Fibroblast of skin of left quadriceps (primary cell): ENCODE results near the gene APOBEC3B.
"Not testable (repeated sequence)": the region's sequence is repeated elsewhere in the genome, so short reads cannot be mapped to it uniquely, and the experiment has no call there.

Source experiments
- DNase-seq, 2 experiments: peaks; one replicate each; pipeline ENCODE4 v3.0.0-alpha.2; 2013; ENCODE audit warnings: low read depth in 2 of 2

Gene APOBEC3B

GRCh38 chr22:38997518-38997917 lies 15.4 kb downstream of the APOBEC3B start:
- DNase-seq, result no peak

DNA sequence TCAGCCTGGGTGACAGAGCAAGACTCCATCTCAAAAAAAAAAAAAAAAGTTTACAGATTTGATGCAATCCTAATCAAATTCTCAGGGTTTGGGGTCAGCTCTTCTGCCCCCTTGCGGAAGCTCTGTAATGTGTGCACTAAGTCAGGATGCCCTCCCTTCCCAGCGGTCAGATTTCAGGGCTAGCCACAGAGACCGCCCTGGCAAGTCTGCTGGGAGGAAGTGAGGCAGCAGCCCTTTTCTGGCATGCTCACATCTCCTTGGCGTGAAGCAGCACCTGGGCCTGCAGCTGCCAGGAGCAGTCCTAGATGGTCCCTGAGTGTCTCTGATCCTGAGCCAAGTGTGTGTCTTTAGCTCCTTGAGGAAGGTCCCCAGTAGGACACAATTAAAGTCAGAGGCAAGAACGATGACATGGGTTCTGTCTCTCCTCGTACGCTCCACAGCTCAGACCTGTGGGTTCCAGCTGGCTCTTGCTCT lies 21.1 kb downstream of the APOBEC3B start:
- peak; percentile 66 to 67 for DNase-seq

- DNase-seq, result no peak
Observed at GRCh38 chr22:39007177-39007576, 25.0 kb downstream of the APOBEC3B start.

GRCh38 chr22:39008271-39008850 lies 26.2 kb downstream of the APOBEC3B start:
- DNase-seq, result not testable (repeated sequence)

DNA sequence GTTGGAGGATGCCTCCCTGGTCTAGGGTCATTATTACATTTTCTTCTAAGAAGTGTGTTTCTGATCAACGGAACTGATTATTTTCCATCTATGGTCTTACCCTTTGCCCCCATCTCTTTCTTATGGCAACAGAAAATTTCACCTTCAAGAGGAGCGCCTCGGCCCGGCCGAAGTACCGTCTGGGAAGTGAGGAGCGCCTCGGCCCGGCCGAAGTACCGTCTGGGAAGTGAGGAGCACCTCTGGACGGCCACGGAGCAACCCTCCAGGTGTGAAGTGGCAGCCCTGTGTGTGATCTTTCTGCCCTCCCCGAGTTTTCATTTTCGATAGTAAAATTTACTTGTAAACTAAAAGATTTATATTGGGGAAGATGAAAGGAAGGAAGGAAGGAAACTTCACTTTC lies 28.8 kb downstream of the APOBEC3B start:
- DNase-seq, result no peak

GRCh38 chr22:39012533-39013511 lies 30.7 kb downstream of the APOBEC3B start:
- no peak for DNase-seq

GRCh38 chr22:39013561-39013941 lies 31.4 kb downstream of the APOBEC3B start:
- not testable (repeated sequence) for DNase-seq

GRCh38 chr22:39013942-39014722 lies 32.0 kb downstream of the APOBEC3B start, which contains the start of gene APOBEC3C:
Gene APOBEC3C, plus strand, starts transcription at chr22:39014257. Its CDS starts 106 bp downstream, at chr22:39014363.
- peak; percentile 65 to 74 for DNase-seq

GRCh38 chr22:39014723-39015121 lies 32.6 kb downstream of the APOBEC3B start:
- DNase-seq, result not testable (repeated sequence)

DNA sequence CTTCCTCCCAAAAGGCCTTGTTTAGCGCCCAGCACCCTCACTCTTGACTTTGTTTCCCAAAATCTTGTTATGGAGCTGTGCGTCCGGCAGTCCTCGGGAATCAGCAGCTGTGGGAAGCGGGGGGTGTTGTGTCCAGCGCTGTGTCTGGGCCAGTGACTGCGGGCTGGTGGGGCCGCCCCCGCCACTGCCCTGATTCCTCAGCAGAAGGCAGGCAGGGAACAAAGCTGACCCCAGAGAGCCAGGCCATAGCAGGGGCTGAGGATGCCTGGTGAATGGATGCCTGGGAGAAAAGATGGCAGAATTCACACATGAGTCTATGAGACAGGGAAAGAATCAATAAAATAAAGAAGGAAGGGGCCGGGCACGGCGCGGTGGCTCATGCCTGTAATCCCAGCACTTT lies 34.4 kb downstream of the APOBEC3B start:
- DNase-seq, result no peak

DNA sequence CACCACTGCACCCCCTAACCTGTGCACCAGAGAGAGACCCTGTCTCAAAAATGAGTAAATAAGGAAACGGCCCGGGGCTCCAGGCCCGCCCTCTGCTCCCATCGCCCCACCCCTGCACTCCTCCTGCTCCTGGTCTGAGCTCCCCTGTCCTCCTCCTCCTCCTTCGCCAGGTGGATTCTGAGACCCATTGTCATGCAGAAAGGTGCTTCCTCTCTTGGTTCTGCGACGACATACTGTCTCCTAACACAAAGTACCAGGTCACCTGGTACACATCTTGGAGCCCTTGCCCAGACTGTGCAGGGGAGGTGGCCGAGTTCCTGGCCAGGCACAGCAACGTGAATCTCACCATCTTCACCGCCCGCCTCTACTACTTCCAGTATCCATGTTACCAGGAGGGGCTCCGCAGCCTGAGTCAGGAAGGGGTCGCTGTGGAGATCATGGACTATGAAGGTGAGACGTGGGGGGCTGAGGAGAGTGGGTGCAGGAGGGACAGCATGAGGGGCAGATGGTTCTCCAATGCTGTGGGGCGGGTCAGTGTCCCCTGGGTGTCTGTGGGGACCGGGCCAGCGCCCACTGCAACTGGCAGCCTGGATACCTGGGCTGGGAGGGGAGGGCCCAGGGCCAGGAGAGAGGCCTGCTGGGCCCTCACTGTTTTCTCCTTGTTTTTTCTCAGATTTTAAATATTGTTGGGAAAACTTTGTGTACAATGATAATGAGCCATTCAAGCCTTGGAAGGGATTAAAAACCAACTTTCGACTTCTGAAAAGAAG lies 35.6 kb downstream of the APOBEC3B start:
- DNase-seq, result no peak

GRCh38 chr22:39020021-39020651 lies 38.0 kb downstream of the APOBEC3B start:
- DNase-seq, result not testable (repeated sequence)

DNA sequence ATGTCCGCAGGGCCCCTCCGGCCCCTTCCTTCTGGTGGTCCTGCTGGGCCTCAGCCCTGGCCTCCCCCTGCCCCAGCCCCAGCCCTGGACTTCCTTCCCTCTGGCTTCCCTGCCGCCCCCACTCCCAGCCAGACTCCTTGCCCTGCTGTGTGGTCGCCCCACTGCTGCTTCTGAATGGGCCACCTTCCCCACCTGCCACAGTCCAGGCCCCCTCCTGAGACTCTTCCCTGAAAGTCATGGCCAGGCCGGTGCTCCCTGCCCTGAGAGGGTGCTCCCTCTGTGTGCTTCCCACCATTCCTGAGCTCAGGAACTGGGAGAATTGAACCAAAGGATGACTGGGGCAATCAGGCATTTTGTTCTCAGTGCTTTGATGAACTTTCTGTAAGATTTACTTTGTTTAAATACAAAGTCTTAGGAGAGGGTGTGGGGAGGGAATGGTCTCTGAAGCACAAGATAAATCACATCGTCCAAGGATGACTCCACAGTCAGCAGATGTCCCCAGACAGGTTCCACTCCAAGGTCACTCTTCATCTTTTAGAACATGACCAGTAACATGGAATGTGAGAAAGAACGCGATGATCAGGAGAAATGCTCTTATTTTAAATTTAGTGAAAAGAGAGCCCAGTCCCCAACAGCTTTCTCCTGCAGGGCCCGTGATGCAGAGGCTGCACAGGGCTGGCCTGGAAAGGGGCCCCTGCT lies 39.6 kb downstream of the APOBEC3B start:
- no peak for DNase-seq

DNA sequence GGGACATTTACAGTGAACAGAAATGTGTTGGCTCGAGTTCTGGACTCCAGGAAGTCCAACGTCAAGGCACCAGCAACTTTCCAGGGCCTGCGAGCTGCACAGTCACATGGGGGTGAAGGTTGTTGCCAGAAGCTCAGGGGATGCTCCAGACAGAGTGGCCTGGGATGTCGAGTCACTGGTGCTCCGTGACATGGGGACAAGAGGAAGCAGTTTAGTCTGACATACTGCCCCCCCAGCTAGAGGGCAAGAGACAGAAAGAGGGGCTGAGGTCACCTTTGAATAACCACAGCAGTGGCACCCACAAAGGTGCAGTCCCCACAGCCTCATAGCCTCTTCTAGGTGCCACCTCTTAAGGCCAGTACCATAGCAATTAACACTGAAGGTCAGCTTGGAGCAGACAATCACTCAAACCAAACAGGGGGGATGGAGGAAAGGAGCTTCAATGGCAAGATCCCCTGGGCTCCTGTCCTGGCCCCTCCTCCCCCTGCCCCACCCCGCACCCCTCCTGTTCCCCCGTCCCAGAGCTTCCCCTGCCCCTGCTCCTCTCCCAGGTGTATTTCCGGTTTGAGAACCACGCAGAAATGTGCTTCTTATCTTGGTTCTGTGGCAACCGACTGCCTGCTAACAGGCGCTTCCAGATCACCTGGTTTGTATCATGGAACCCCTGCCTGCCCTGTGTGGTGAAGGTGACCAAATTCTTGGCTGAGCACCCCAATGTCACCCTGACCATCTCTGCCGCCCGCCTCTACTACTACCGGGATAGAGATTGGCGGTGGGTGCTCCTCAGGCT lies 42.6 kb downstream of the APOBEC3B start:
- DNase-seq, result no peak

GRCh38 chr22:39026509-39027150 lies 44.5 kb downstream of the APOBEC3B start:
- DNase-seq, result no peak

DNA sequence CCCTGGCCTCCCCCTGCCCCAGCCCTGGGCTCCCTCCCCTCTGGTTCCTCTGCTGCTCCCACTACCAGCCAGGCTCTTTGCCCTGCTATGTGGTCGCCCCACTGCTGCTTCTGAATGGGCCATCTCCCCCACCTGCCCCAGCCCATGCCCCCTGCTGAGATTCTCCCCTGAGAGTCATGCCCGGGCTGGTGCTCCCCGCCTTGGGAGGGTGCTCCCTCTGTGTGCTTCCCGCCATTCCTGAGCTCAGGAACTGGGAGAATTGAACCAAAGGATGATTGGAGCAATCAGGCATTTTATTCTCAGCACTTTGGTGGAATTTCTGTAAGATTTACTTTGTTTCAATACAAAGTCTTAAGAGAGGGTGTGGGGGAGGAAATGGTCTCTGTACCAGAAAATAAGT lies 45.6 kb downstream of the APOBEC3B start:
- no peak for DNase-seq

DNA sequence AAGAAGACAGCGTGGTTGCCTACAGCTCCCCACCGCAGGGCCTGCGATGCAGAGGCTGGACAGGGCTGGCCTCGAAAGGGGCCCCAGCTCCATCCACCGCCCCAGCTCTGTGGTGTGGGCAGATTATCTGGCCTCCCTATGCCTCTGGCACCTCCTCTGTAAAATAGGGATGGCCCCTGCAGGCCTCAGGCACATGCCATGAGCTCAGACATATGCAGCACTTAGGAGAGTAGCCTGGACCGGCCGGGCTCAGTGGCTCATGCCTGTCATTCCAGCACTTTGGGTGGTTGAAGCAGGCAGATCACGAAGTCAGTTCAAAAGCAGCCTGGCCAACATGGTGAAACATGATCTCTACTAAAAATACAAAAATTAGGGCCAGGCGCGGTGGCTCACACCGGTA lies 46.1 kb downstream of the APOBEC3B start:
- no peak for DNase-seq

DNA sequence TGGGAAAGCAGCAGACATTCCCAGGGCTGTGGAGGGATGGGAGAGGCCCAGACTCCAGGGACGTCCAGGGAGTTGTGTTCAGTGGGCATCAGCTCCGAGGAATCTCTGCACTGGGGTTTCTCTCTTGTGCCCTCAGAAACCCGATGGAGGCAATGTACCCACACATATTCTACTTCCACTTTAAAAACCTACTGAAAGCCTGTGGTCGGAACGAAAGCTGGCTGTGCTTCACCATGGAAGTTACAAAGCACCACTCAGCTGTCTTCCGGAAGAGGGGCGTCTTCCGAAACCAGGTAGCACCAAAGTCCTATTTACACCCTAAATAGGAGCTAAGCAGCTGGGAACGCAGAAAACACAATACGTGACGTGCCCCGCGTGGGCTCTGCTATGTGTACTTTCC lies 47.1 kb downstream of the APOBEC3B start:
- DNase-seq, result no peak

- DNase-seq, result no peak
Observed at GRCh38 chr22:39030705-39031104, 48.6 kb downstream of the APOBEC3B start.
